Thyroid gland (tissue), 4 donors: Measurements from ENCODE around the gene SPSB4.

ENCODE experiments used
- CTCF ChIP-seq, 6 experiments: fragments of 200-600 bp in 3 of 6; fragments of 450-650 bp in 3 of 6; sonication (generic) in 3 of 6; IDR thresholded peaks; one replicate each; pipeline ENCODE4 v1.5.1; 2016 to 2019; ENCODE audit warnings: antibody characterized with exemption in 6 of 6, mild to moderate bottlenecking in 2 of 6, inconsistent platforms in 1 of 6, moderate library complexity in 1 of 6
- POLR2A ChIP-seq, 2 donors: fragments of 450-650 bp; IDR thresholded peaks; one replicate each; pipeline ENCODE4 v1.6.1; 2017; ENCODE audit warnings: antibody characterized with exemption in 2 of 2, mild to moderate bottlenecking in 2 of 2, moderate library complexity in 1 of 2

GRCh38 chr3:141129541-141130011, 78.4 kb downstream of the SPSB4 start:
- TF ChIP-seq CTCF (IDR thresholded peaks at IDR 0.05) (no peak), POLR2A (IDR thresholded peaks at IDR 0.05) (no peak)
